ENCODE data around the gene GAK. TPM values are rescaled to one million over a fixed set of nuclear protein-coding genes. Genes with fewer than 3 reads are reported as not detected.

GAK gene
- polyA plus RNA-seq, 1 donor from 2014 or later, result 58.8 TPM

- Histone ChIP-seq H3F3A (ENCODE audit: insufficient read depth, low read length, poor library complexity, severe bottlenecking) (no peaks in the 10 kb centered on the region), H2AFZ (ENCODE audit: low read depth, low read length) (no peak overlapping the region), H3K9ac (ENCODE audit: low read length) (no peak overlapping the region), H3K27ac (ENCODE audit: low read length) (no peak overlapping the region), H3K27me3 (ENCODE audit: insufficient read depth, low read depth, low read length) (no peaks in the 10 kb centered on the region), H3K9me2 (ENCODE audit: insufficient read depth, low read length) (no peaks in the 10 kb centered on the region), H3K79me2 (replicated peaks; ENCODE audit: insufficient read depth, low read length) (no peaks in the 10 kb centered on the region), H3K4me3 (ENCODE audit: low read length) (no peak overlapping the region), H4K20me1 (ENCODE audit: insufficient read depth) (no peaks in the 10 kb centered on the region), H3K4me2 (ENCODE audit: low read length) (no peak overlapping the region), H3K9me3 (ENCODE audit: low read length) (no peaks in the 10 kb centered on the region), H3K36me3 (ENCODE audit: insufficient read depth, low read length) (no peaks in the 10 kb centered on the region)
- TF ChIP-seq EZH2 (IDR thresholded peaks at IDR 0.05; ENCODE audit: borderline replicate concordance, insufficient read depth, low read length, poor library complexity, severe bottlenecking) (no peak), MXI1 (conservative IDR thresholded peaks at IDR 0.05; ENCODE audit: poor library complexity, severe bottlenecking) (no peak), RAD21 (conservative IDR thresholded peaks at IDR 0.05) (no peak), SMC3 (conservative IDR thresholded peaks at IDR 0.05; ENCODE audit: poor library complexity) (no peak), CTCF (IDR thresholded peaks at IDR 0.05; ENCODE audit: poor library complexity, severe bottlenecking) (no peak), EP300 (conservative IDR thresholded peaks at IDR 0.05; ENCODE audit: poor library complexity, severe bottlenecking) (no peak), REST (IDR thresholded peaks at IDR 0.05; ENCODE audit: borderline replicate concordance) (no peak), TAF1 (IDR thresholded peaks at IDR 0.05; ENCODE audit: low read depth) (no peak), POLR2AphosphoS5 (IDR thresholded peaks at IDR 0.05) (no peak)
Measured at GRCh38 chr4:872241-872981, 59.7 kb downstream of the GAK start.

- Histone ChIP-seq H3F3A (ENCODE audit: insufficient read depth, low read length, poor library complexity, severe bottlenecking) (no peaks in the 10 kb centered on the region), H3K4me2 (ENCODE audit: low read length) (no peak overlapping the region), H3K4me3 (ENCODE audit: low read length) (no peak overlapping the region), H2AFZ (ENCODE audit: low read depth, low read length) (no peak overlapping the region), H3K79me2 (replicated peaks; ENCODE audit: insufficient read depth, low read length) (no peaks in the 10 kb centered on the region), H3K9me3 (ENCODE audit: low read length) (no peaks in the 10 kb centered on the region), H3K9me2 (ENCODE audit: insufficient read depth, low read length) (no peaks in the 10 kb centered on the region), H3K27me3 (ENCODE audit: insufficient read depth, low read depth, low read length) (no peaks in the 10 kb centered on the region), H4K20me1 (ENCODE audit: insufficient read depth) (no peaks in the 10 kb centered on the region), H3K36me3 (ENCODE audit: insufficient read depth, low read length) (no peaks in the 10 kb centered on the region), H3K9ac (ENCODE audit: low read length) (no peak overlapping the region), H3K27ac (ENCODE audit: low read length) (no peak overlapping the region)
- TF ChIP-seq EZH2 (IDR thresholded peaks at IDR 0.05; ENCODE audit: borderline replicate concordance, insufficient read depth, low read length, poor library complexity, severe bottlenecking) (no peak), REST (IDR thresholded peaks at IDR 0.05; ENCODE audit: borderline replicate concordance) (no peak), POLR2AphosphoS5 (IDR thresholded peaks at IDR 0.05) (no peak), RAD21 (conservative IDR thresholded peaks at IDR 0.05) (no peak), TAF1 (IDR thresholded peaks at IDR 0.05; ENCODE audit: low read depth) (no peak), CTCF (IDR thresholded peaks at IDR 0.05; ENCODE audit: poor library complexity, severe bottlenecking) (no peak), EP300 (conservative IDR thresholded peaks at IDR 0.05; ENCODE audit: poor library complexity, severe bottlenecking) (no peak), MXI1 (conservative IDR thresholded peaks at IDR 0.05; ENCODE audit: poor library complexity, severe bottlenecking) (no peak), SMC3 (conservative IDR thresholded peaks at IDR 0.05; ENCODE audit: poor library complexity) (no peak)
Measured at GRCh38 chr4:871484-871883, 60.6 kb downstream of the GAK start.
